Fibroblast of mammary gland (primary cell): ENCODE results near the gene ATG7.
"Not testable (repeated sequence)": the region's sequence is repeated elsewhere in the genome, so short reads cannot be mapped to it uniquely, and the experiment has no call there.

ENCODE experiments used
- DNase-seq: peaks from one replicate; pipeline ENCODE4 v3.0.0-alpha.2; 2010; ENCODE audit warnings: low read depth
- H3K4me3 ChIP-seq: 2 replicates; pipeline ENCODE4 v1.5.1; 2011; ENCODE audit warnings: low read depth, mild to moderate bottlenecking, low read length, moderate library complexity; ENCODE audit not compliant: control insufficient read depth
- TF ChIP-seq, protein P1 (sequence below): conservative IDR thresholded peaks from 2 replicates; pipeline ENCODE4 v1.5.1; 2011; ENCODE audit warnings: low read depth, low read length, inconsistent platforms; ENCODE audit not compliant: control insufficient read depth, insufficient read depth

ATG7 gene

DNA sequence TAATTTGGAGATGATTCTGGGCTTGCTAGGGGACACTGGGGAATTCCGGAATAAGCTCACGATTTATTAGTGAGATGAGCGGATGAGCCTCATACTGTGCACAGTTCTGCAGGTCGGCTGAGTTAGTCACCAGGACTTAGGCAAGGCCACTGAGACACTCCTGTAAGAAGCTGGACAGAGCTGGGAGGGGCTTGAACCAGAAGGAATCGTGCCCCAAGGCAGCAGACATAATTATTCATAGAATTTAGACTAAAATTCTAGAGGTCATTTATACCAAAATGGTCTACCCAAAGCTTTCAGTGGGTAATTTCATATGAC, 250.2 kb downstream of the ATG7 start:
- H3K4me3 ChIP-seq, result no peak overlapping the region
- peak; percentile 32 for DNase-seq
- TF ChIP-seq, protein P1, sequence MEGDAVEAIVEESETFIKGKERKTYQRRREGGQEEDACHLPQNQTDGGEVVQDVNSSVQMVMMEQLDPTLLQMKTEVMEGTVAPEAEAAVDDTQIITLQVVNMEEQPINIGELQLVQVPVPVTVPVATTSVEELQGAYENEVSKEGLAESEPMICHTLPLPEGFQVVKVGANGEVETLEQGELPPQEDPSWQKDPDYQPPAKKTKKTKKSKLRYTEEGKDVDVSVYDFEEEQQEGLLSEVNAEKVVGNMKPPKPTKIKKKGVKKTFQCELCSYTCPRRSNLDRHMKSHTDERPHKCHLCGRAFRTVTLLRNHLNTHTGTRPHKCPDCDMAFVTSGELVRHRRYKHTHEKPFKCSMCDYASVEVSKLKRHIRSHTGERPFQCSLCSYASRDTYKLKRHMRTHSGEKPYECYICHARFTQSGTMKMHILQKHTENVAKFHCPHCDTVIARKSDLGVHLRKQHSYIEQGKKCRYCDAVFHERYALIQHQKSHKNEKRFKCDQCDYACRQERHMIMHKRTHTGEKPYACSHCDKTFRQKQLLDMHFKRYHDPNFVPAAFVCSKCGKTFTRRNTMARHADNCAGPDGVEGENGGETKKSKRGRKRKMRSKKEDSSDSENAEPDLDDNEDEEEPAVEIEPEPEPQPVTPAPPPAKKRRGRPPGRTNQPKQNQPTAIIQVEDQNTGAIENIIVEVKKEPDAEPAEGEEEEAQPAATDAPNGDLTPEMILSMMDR, result no peak

DNA sequence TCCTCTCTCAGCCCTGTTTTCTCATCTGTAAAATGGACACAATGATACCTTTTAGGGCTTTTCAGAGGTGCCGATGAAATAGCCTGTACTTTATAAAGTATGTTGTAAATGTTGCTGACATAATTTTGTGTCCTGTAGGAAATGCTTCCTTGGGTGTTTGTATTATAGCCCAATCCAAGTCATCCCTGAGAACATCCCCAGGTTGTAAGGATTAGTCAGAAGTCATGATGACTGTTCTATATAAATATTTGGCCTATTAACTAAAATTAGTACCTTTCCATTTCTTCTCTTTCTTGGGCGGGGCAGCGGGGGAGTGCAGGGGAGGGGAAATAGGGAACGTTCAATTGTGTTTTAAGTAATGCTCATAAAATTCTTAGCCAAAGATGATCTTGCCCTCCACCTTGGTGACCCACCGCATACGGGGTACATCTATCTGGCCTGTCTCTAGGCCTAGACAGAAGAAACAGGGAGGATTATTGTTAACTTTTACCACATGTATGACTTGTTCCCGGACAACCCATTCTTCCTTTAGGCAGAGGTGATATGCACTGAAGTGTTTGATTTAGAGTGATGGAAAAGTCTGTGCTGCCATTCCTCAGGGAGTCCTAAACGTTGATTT, 250.9 kb downstream of the ATG7 start:
- no peak overlapping the region for H3K4me3 ChIP-seq
- peak; percentile 30 for DNase-seq
- TF ChIP-seq, protein P1, result no peak

DNA sequence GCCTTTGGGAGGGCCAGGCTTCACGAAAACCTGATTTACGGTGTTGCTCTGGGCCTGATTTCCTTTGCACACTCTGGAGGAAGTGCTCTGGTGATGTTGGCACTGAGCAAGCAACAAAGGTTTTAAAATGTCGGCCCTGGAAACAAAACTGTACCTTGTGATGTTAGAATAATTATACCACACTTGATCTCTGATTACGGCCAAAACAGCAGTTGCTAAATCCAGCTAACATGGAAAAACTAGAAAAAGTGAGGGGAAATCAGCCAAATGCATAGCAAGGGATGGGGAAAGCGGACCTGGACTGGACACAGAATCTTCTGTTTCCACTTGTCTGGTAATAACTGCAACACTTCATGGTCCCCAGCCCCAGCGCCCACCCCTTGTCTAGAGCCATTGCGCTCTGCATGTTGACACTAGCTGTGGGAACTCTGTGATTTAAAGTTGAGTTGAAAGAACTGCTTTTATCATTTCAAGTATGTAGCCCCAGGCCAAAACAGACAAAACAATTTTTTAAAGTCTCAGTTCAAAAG, 251.4 kb downstream of the ATG7 start:
- DNase-seq, result no peak
- TF ChIP-seq, protein P1, result no peak

DNA sequence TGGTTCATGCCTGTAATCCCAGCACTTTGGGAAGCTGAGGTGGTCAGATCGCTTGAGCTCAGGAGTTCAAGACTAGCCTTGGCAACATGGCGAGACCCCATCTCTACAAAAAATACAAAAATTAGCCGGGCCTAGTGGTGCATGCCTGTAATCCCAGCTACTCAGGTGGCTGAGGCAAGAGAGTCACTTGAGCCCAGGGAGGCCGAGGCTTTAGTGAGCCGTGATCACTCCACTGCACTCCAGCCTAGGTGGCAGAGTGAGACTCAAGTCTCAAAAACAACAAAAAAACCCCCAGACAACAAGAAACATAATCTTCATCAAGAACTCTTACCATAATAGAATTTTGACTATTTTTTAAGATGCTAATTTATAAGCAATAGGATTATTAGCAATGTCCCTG, 253.9 kb downstream of the ATG7 start:
- DNase-seq, H3K4me3 ChIP-seq: not testable (repeated sequence)

More for the DNA sequence above, 251.4 kb downstream of the ATG7 start:
- no peak overlapping the region for H3K4me3 ChIP-seq

DNA sequence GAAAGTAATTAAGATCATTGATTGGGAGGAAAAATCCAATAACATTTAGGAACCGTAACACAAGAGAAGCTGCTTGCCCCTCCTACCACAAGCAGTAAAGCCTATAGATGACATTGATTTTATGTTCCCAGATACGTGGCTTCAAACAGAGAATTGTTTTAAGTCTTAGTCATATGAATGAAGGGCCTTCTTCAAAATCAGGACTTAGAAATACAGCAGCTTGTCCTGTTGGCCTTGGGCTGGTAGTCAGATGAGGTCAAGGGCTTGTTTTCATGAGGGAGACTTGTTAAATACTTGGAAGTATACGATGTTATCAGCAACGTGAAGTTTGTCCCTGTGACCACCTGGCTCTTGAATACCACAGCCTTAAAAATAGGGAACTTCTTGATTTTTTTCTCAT, 257.1 kb downstream of the ATG7 start:
- H3K4me3 ChIP-seq, result no peak overlapping the region
- no peak for DNase-seq
- TF ChIP-seq, protein P1, result no peak

DNA sequence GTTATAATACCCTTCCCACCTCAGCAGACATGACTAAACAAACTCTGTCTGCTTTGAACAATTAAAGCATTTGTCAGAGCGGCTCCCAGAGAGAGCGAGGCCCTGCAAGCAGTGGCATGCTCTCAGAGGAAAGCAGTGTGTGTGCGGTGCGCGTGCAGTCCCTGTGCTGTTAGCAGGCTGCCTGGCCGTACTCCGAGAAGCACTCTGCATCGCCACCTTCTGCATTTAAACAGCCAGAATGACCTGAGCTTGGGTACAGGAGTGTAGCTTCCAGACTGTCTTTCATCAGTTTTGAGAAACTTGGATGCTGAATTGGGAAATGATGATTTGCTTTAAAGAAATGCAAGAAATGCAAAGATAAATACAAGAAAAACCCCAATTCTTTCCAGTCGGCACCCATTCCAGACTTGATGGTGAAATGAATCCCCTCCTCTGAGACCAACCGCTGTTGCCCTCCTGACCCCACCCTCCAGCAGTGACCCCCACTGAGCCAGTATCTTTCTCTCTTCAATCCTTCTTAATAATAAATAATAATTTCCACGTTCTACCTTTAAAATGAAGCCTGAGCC, 258.0 kb downstream of the ATG7 start:
- TF ChIP-seq, protein P1, result peak; percentile 17
- peak; percentile 94 for DNase-seq
- H3K4me3 ChIP-seq, result no peak overlapping the region

DNA sequence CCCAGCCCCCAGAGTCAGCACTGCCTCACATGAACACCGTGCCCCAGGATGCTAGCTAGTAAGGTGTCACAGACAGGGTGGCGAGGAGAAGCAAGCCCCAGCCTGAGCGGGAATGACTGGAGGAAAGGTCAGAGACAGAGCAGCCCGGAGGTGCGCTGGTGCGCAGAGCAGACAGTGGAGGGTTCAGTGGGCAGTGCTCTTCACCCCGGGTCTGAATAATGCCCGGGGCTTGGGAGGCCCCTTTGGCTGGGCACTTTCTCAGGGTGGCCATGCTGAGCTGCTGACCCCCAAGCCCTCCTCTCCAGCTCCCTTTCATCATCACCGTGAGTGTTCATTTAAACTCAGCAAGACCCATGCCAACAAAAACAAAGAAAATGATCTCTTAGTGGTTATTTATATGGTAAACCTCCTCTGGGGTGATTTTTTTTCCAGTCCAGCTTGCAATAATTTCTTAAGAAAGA, 260.8 kb downstream of the ATG7 start:
- DNase-seq, result peak; percentile 81
- no peak overlapping the region for H3K4me3 ChIP-seq
- TF ChIP-seq, protein P1, result no peak
